Measurements from ENCODE around the gene BTBD8.

GRCh38 chr1:92167151-92167550 lies 87.0 kb downstream of the BTBD8 start:
- TF ChIP-seq TAF1 (IDR thresholded peaks at IDR 0.05; ENCODE audit: borderline replicate concordance, low read depth, low read length) (no peak), POLR2A (IDR thresholded peaks at IDR 0.05; ENCODE audit: low read depth, low read length) (no peak), POLR2AphosphoS5 (IDR thresholded peaks at IDR 0.05; ENCODE audit: low read depth, low read length) (no peak)
